HEK293 (cell line): ENCODE measurements around the gene COL5A3.

ENCODE experiments used
- EGR2 ChIP-seq: fragments of 450-650 bp; formaldehyde crosslinking; IDR thresholded peaks from 2 replicates; pipeline ENCODE4 v1.5.1; 2016; ENCODE audit warnings: low read depth, missing biosample characterization, missing genetic modification characterization
- GLI4 ChIP-seq: fragments of 450-650 bp; formaldehyde crosslinking; IDR thresholded peaks from 2 replicates; pipeline ENCODE4 v1.5.1; 2016; ENCODE audit warnings: missing biosample characterization, missing genetic modification characterization
- KLF1 ChIP-seq: fragments of 450-650 bp; formaldehyde crosslinking; IDR thresholded peaks from 2 replicates; pipeline ENCODE4 v1.5.1; 2016; ENCODE audit warnings: missing biosample characterization, missing genetic modification characterization
- RBAK ChIP-seq: fragments of 450-650 bp; formaldehyde crosslinking; IDR thresholded peaks from 2 replicates; pipeline ENCODE4 v1.5.1; 2016; ENCODE audit warnings: missing biosample characterization, missing genetic modification characterization
- TRIM28 ChIP-seq: IDR thresholded peaks from 2 replicates; pipeline ENCODE4 v1.6.1; 2011; ENCODE audit warnings: low read length, control low read depth, borderline replicate concordance
- ZBTB10 ChIP-seq: fragments of 450-650 bp; formaldehyde crosslinking; IDR thresholded peaks from 2 replicates; pipeline ENCODE4 v1.5.1; 2016; ENCODE audit warnings: missing biosample characterization, missing genetic modification characterization
- ZBTB26 ChIP-seq: fragments of 450-650 bp; formaldehyde crosslinking; optimal IDR thresholded peaks from 2 replicates; pipeline ENCODE3; 2016; ENCODE audit warnings: missing biosample characterization, mild to moderate bottlenecking, missing genetic modification characterization
- ZBTB44 ChIP-seq: fragments of 450-650 bp; IDR thresholded peaks from 2 replicates; pipeline ENCODE4 v1.5.1; 2018; ENCODE audit warnings: missing biosample characterization, mild to moderate bottlenecking, missing genetic modification characterization
- ZBTB6 ChIP-seq: fragments of 450-650 bp; formaldehyde crosslinking; IDR thresholded peaks from 2 replicates; pipeline ENCODE4 v1.5.1; 2017; ENCODE audit warnings: missing biosample characterization, missing genetic modification characterization
- ZBTB8A ChIP-seq: fragments of 450-650 bp; formaldehyde crosslinking; IDR thresholded peaks from 2 replicates; pipeline ENCODE4 v1.5.1; 2016; ENCODE audit warnings: missing biosample characterization, missing genetic modification characterization
- ZFHX2 ChIP-seq: fragments of 450-650 bp; formaldehyde crosslinking; conservative IDR thresholded peaks from 2 replicates; pipeline ENCODE4 v1.5.1; 2016; ENCODE audit warnings: missing biosample characterization, missing genetic modification characterization
- ZNF169 ChIP-seq: fragments of 450-650 bp; formaldehyde crosslinking; IDR thresholded peaks from 2 replicates; pipeline ENCODE4 v1.5.1; 2016; ENCODE audit warnings: missing biosample characterization, missing genetic modification characterization
- ZNF19 ChIP-seq: fragments of 450-650 bp; formaldehyde crosslinking; IDR thresholded peaks from 2 replicates; pipeline ENCODE4; 2016; ENCODE audit warnings: missing biosample characterization, missing genetic modification characterization, low read depth
- ZNF214 ChIP-seq: fragments of 450-650 bp; formaldehyde crosslinking; IDR thresholded peaks from 2 replicates; pipeline ENCODE4 v1.5.1; 2017; ENCODE audit warnings: missing biosample characterization, mild to moderate bottlenecking, missing genetic modification characterization, borderline replicate concordance
- ZNF266 ChIP-seq: fragments of 450-650 bp; formaldehyde crosslinking; IDR thresholded peaks from 2 replicates; pipeline ENCODE4 v1.5.1; 2016; ENCODE audit warnings: missing biosample characterization, missing genetic modification characterization, low read depth
- ZNF280C ChIP-seq: fragments of 450-650 bp; formaldehyde crosslinking; IDR thresholded peaks from 2 replicates; pipeline ENCODE4 v1.5.1; 2016; ENCODE audit warnings: missing biosample characterization, missing genetic modification characterization
- ZNF350 ChIP-seq: fragments of 450-650 bp; formaldehyde crosslinking; IDR thresholded peaks from 2 replicates; pipeline ENCODE4 v1.5.0; 2017; ENCODE audit warnings: missing biosample characterization, mild to moderate bottlenecking, missing genetic modification characterization
- ZNF354C ChIP-seq: fragments of 450-650 bp; formaldehyde crosslinking; IDR thresholded peaks from 2 replicates; pipeline ENCODE4 v1.5.1; 2016; ENCODE audit warnings: missing biosample characterization, missing genetic modification characterization, low read depth, borderline replicate concordance
- ZNF473 ChIP-seq: fragments of 450-650 bp; formaldehyde crosslinking; IDR thresholded peaks from 2 replicates; pipeline ENCODE4 v1.5.1; 2017; ENCODE audit warnings: missing biosample characterization, missing genetic modification characterization
- ZNF600 ChIP-seq: fragments of 450-650 bp; formaldehyde crosslinking; IDR thresholded peaks from 2 replicates; pipeline ENCODE4 v1.5.1; 2016; ENCODE audit warnings: missing biosample characterization, missing genetic modification characterization
- ZNF658 ChIP-seq: fragments of 450-650 bp; formaldehyde crosslinking; IDR thresholded peaks from 2 replicates; pipeline ENCODE4; 2016; ENCODE audit warnings: missing biosample characterization, missing genetic modification characterization
- ZNF660 ChIP-seq: fragments of 450-650 bp; IDR thresholded peaks from 2 replicates; pipeline ENCODE4 v1.5.1; 2018; ENCODE audit warnings: missing biosample characterization, mild to moderate bottlenecking, missing genetic modification characterization
- ZNF701 ChIP-seq: fragments of 450-650 bp; formaldehyde crosslinking; IDR thresholded peaks from 2 replicates; pipeline ENCODE4 v1.5.1; 2016; ENCODE audit warnings: missing biosample characterization, missing genetic modification characterization
- ZNF776 ChIP-seq: fragments of 450-650 bp; formaldehyde crosslinking; IDR thresholded peaks from 2 replicates; pipeline ENCODE4 v1.5.0; 2017; ENCODE audit warnings: missing biosample characterization, missing genetic modification characterization, borderline replicate concordance
- ZNF777 ChIP-seq: fragments of 450-650 bp; formaldehyde crosslinking; IDR thresholded peaks from 2 replicates; pipeline ENCODE4 v1.5.1; 2017; ENCODE audit warnings: missing biosample characterization, missing genetic modification characterization, borderline replicate concordance
- ZNF791 ChIP-seq: fragments of 450-650 bp; formaldehyde crosslinking; IDR thresholded peaks from 2 replicates; pipeline ENCODE4 v1.5.1; 2016; ENCODE audit warnings: missing biosample characterization, missing genetic modification characterization
- TF ChIP-seq, protein P1 (sequence below): fragments of 450-650 bp; formaldehyde crosslinking; IDR thresholded peaks from 2 replicates; pipeline ENCODE4 v1.5.1; 2017; ENCODE audit warnings: missing biosample characterization, mild to moderate bottlenecking, missing genetic modification characterization, moderate library complexity
- TF ChIP-seq, protein P2 (sequence below): fragments of 450-650 bp; formaldehyde crosslinking; IDR thresholded peaks from 2 replicates; pipeline ENCODE4 v1.5.1; 2016; ENCODE audit warnings: missing biosample characterization, missing genetic modification characterization

COL5A3 gene

GRCh38 chr19:10009714-10010224, 535 bp downstream of the COL5A3 start (continued):
- TF ChIP-seq ZBTB10 (tag by site-specific recombination) (peak; percentile 71; the same call in 1 of the 2 replicates), ZBTB8A (tag by site-specific recombination) (no peak), GLI4 (peak; percentile 76; the same call in 1 of the 2 replicates), ZNF354C (no peak), ZNF600 (tag by site-specific recombination) (0 out of 2 replicates have a peak, but pooled peaks have one; percentile 28), ZNF776 (tag by site-specific recombination) (0 out of 2 replicates have a peak, but pooled peaks have one; percentile 39), ZNF214 (tag by site-specific recombination) (no peak), ZNF473 (tag by site-specific recombination) (peak; percentile 39; the same call in 1 of the 2 replicates), RBAK (tag by site-specific recombination) (no peak), ZNF280C (tag by site-specific recombination) (peak; percentile 52; the same call in 1 of the 2 replicates), ZNF658 (tag by site-specific recombination) (0 out of 2 replicates have a peak, but pooled peaks have one; percentile 52), ZBTB44 (tag by site-specific recombination) (no peak), ZNF266 (tag by site-specific recombination) (peak; percentile 21; the same call in 1 of the 2 replicates), ZBTB26 (tag by site-specific recombination) (peak; percentile 25), ZNF660 (no peak), ZFHX2 (tag by site-specific recombination) (peak; percentile 99), ZNF169 (tag by site-specific recombination) (no peak), ZNF701 (no peak), ZNF19 (no peak), ZNF791 (tag by site-specific recombination) (0 out of 2 replicates have a peak, but pooled peaks have one; percentile 18), KLF1 (tag by site-specific recombination) (peak; percentile 79), ZNF777 (0 out of 2 replicates have a peak, but pooled peaks have one; percentile 17), ZNF350 (tag by site-specific recombination) (no peak), EGR2 (peak; percentile 97), ZBTB6 (tag by site-specific recombination) (no peak), TRIM28 (no peak)
- TF ChIP-seq, protein P1, sequence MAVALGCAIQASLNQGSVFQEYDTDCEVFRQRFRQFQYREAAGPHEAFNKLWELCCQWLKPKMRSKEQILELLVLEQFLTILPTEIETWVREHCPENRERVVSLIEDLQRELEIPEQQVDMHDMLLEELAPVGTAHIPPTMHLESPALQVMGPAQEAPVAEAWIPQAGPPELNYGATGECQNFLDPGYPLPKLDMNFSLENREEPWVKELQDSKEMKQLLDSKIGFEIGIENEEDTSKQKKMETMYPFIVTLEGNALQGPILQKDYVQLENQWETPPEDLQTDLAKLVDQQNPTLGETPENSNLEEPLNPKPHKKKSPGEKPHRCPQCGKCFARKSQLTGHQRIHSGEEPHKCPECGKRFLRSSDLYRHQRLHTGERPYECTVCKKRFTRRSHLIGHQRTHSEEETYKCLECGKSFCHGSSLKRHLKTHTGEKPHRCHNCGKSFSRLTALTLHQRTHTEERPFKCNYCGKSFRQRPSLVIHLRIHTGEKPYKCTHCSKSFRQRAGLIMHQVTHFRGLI: no peak
- TF ChIP-seq, protein P2, sequence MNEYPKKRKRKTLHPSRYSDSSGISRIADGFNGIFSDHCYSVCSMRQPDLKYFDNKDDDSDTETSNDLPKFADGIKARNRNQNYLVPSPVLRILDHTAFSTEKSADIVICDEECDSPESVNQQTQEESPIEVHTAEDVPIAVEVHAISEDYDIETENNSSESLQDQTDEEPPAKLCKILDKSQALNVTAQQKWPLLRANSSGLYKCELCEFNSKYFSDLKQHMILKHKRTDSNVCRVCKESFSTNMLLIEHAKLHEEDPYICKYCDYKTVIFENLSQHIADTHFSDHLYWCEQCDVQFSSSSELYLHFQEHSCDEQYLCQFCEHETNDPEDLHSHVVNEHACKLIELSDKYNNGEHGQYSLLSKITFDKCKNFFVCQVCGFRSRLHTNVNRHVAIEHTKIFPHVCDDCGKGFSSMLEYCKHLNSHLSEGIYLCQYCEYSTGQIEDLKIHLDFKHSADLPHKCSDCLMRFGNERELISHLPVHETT (tag by site-specific recombination): no peak
